ENCODE measurements around the gene SAXO2. TPM values are rescaled to one million over a fixed set of nuclear protein-coding genes. Genes with fewer than 3 reads are reported as not detected.
"Not testable (repeated sequence)": the region's sequence is repeated elsewhere in the genome, so short reads cannot be mapped to it uniquely, and the experiment has no call there.

SAXO2 gene, protein sequence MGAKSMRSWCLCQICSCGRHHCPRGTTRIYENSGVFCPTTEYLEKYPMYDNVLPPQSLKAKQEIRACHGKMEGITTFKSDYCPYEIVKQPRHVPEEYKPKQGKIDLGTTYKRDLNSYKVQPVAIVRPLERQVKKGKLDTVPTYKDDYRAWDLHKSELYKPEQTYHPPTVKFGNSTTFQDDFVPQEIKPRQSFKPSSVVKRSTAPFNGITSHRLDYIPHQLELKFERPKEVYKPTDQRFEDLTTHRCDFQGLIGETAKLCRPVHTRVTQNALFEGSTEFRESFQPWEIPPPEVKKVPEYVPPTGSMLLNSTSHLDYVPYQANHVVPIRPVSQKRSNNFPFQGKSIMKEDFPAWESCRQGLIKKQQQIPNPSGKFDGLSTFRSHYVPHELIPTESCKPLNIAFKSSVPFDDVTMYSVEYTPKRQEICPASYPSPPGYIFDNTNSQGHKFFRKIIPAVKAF
- total RNA-seq (1 to 10 TPM in 1 of 2 experiments, under 1 TPM in 1; 0.97 to 1.6 TPM), polyA plus RNA-seq (1.9 TPM)

DNA sequence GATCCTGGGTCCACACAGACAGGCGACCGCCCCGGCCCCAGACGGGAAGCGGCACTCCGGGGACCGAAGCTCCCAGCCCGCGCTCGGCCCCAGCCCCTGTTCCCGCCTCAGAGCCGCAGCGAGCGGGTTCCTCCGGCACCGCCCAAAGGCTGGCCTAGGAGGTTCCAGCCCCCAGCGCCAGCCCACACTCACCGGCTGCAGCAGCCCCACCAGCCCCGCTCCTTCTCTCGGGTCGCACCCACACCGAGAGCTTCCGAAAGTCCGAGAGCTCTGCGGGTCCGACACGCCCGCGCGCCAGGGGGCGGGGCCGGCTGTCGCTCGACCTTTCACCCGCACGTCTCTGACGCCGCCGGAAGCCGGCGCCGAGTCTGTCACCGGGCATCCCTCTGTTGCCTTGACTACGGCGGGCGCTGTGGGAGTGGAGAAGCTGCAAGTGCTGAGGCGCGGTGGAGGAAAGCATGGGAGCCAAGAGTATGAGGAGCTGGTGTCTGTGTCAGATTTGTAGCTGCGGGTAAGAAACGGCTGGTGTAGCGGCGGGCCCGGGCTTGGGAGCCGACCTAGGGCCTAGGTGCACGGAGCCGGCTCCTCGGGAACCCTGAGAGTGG is at the start of gene SAXO2, which contains the start of gene EFL1:
TSS of gene SAXO2 (plus strand) at position 397 of the 605 bp plus-strand sequence. CDS start at position 459, 62 bp downstream.
TSS of gene EFL1 (minus strand) at position 313 of the 605 bp plus-strand sequence. CDS start 956 bp downstream, outside the sequence.
- no peaks in the 10 kb centered on the region for H3K9me3 Mint-ChIP-seq
- H3K4me1 Mint-ChIP-seq: peaks cover 24 to 39% (median 32%) of the 10 kb centered on the region in 3 donors
- H3K27ac Mint-ChIP-seq: peak within 1 kb of the TSS; percentile 90 to 98 (median 94)
- Histone ChIP-seq H3K27me3 (ENCODE audit: insufficient read depth, low read length, poor library complexity, severe bottlenecking) (no peaks in the 10 kb centered on the region), H3K9me3 (ENCODE audit: low read length) (no peaks in the 10 kb centered on the region), H3K27ac (ENCODE audit: low read depth, low read length) (peak within 1 kb of the TSS; percentile 64), H3K4me1 (ENCODE audit: insufficient read depth, low read length) (peaks cover 19% of the 10 kb centered on the region), H3K4me3 (ENCODE audit: low read length) (peak within 1 kb of the TSS; percentile 78), H3K36me3 (ENCODE audit: insufficient read depth, low read length) (no peaks in the 10 kb centered on the region)
- peak; percentile 86 to 95 (median 90) for DNase-seq
- ChIA-PET CTCF (interaction anchor here (1.4 kb wide), 1 partner anchor 18 kb away, joined by 5 read pairs; no protein-coding TSS in a partner anchor), POLR2A (no interaction called here)
- H3K27me3 Mint-ChIP-seq: no peaks in the 10 kb centered on the region
- H3K36me3 Mint-ChIP-seq: peaks cover 0 to 26% (median 11%) of the 10 kb centered on the region in 3 donors
- peak within 1 kb of the TSS; percentile 89 to 97 (median 94) for H3K4me3 Mint-ChIP-seq

DNA sequence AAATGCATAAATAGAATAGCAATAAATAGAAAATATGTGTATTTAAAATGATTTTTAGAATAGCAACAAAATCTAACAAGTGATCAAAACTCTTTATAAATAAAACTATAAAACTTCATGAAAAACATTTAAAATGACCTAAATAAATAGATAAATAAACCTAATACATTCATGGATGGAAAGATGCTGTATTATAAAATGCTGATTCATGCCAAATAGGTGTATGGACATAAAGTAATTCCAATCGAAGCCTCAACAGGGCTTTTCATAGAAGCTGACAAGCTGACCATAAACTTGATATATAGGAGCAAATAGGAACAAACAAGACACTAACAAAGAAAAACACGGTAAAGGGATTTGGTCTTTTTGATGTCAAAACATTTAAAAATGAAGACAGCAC is 46.5 kb upstream of the SAXO2 start:
- peaks cover 0 to 80% (median 20%) of the 10 kb centered on the region in 3 donors for H3K36me3 Mint-ChIP-seq

DNA sequence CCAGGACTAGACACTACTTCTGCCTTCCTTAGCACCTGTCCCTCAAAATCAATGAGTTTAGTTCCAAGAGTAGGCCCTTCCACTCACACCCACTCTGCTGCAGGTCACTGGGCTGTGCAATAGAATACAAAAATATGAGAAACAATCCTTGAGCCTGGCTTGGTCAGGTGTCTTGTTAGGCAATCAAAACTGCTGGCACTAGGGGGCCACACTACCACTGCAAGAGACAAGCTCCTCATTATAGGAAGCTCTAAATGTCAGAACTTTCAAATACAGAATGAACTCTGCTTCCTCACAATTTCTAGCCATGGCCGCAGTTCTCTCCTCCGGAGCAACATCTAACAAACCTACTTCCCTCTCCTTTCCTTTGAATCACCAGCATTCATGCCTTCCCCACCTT is 41.1 kb upstream of the SAXO2 start:
- CTCF ChIA-PET: interaction anchor here (0.9 kb wide), 1 partner anchor 11 kb away, joined by 5 read pairs; no protein-coding TSS in a partner anchor
- POLR2A ChIA-PET: not testable (repeated sequence)

More for the DNA sequence above, 46.5 kb upstream of the SAXO2 start:
- H3K27me3 ChIP-seq (ENCODE audit: insufficient read depth, low read length, poor library complexity, severe bottlenecking); H3K4me1 ChIP-seq (ENCODE audit: insufficient read depth, low read length); CTCF ChIA-PET; H3K36me3 ChIP-seq (ENCODE audit: insufficient read depth, low read length); H3K9me3 Mint-ChIP-seq; H3K4me3 Mint-ChIP-seq; H3K4me3 ChIP-seq (ENCODE audit: low read length); H3K9me3 ChIP-seq (ENCODE audit: low read length); POLR2A ChIA-PET; DNase-seq; H3K27ac Mint-ChIP-seq; H3K4me1 Mint-ChIP-seq; H3K27me3 Mint-ChIP-seq; H3K27ac ChIP-seq (ENCODE audit: low read depth, low read length): not testable (repeated sequence)

DNA sequence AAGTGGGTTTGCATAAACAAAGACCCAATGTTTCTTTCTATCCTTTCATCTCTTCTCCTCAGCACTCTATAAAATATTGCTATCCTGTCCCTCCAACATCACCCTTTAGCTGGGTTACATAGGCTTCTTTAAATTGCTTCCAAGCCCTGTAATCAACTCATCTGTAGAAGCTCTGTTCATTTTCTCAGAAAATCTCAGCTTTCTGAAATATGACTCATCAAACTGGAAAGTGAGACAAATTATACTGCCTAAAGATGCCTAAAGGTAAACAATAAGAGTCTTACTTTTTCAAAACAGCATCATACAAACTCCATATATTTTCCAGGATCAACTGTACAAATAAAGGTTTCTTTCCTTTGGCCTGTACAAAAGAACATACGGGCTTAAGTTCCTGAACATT is 33.9 kb upstream of the SAXO2 start:
- CTCF ChIA-PET: no interaction called here
- Histone ChIP-seq H3K27ac (ENCODE audit: low read depth, low read length) (no peak overlapping the region), H3K36me3 (ENCODE audit: insufficient read depth, low read length) (peaks cover 10% of the 10 kb centered on the region), H3K9me3 (ENCODE audit: low read length) (no peaks in the 10 kb centered on the region), H3K4me1 (ENCODE audit: insufficient read depth, low read length) (no peaks in the 10 kb centered on the region), H3K27me3 (ENCODE audit: insufficient read depth, low read length, poor library complexity, severe bottlenecking) (no peaks in the 10 kb centered on the region), H3K4me3 (ENCODE audit: low read length) (no peak overlapping the region)
- Mint-ChIP-seq H3K27me3 (no peaks in the 10 kb centered on the region), H3K27ac (peak overlapping the region in 2 of 8 donors; percentile 13 to 24), H3K4me1 (peaks cover 0 to 21% (median 10%) of the 10 kb centered on the region in 3 donors), H3K4me3 (no peak overlapping the region), H3K36me3 (peaks cover 26 to 62% (median 39%) of the 10 kb centered on the region in 3 donors), H3K9me3 (no peaks in the 10 kb centered on the region)
- POLR2A ChIA-PET: no interaction called here
- DNase-seq: no peak

More for the DNA sequence above, 41.1 kb upstream of the SAXO2 start:
- not testable (repeated sequence) for H3K4me3 ChIP-seq (ENCODE audit: low read length); H3K36me3 ChIP-seq (ENCODE audit: insufficient read depth, low read length); H3K4me1 Mint-ChIP-seq; H3K27me3 Mint-ChIP-seq; DNase-seq; H3K27me3 ChIP-seq (ENCODE audit: insufficient read depth, low read length, poor library complexity, severe bottlenecking); H3K4me1 ChIP-seq (ENCODE audit: insufficient read depth, low read length); H3K4me3 Mint-ChIP-seq; H3K27ac ChIP-seq (ENCODE audit: low read depth, low read length); H3K9me3 Mint-ChIP-seq; H3K27ac Mint-ChIP-seq; H3K9me3 ChIP-seq (ENCODE audit: low read length)
- peaks cover 4 to 68% (median 21%) of the 10 kb centered on the region in 3 donors for H3K36me3 Mint-ChIP-seq

DNA sequence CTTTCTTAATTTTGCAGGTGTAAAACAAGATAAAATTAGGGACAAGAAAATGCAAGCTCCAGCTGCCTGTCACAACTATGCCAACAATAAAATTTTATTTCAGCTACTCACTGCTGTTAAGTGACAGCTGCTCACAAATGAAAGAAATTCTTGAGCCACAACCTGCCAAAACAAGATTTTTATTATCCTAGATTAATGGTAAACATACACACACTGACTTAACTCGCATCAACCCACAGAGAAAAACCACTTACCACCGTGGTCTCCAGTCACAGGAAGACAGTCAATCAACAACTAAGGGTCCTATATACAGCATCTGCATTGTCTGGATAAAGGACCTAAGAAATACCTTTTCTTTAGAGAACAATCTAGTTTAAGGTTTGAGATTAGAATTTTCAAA is 31.4 kb upstream of the SAXO2 start:
- H3K36me3 Mint-ChIP-seq: peaks cover 25 to 60% (median 36%) of the 10 kb centered on the region in 3 donors
- H3K9me3 ChIP-seq (ENCODE audit: low read length): no peaks in the 10 kb centered on the region
- peaks cover 0 to 21% (median 10%) of the 10 kb centered on the region in 3 donors for H3K4me1 Mint-ChIP-seq
- ChIA-PET CTCF (no interaction called here), POLR2A (no interaction called here)
- no peak overlapping the region for H3K4me3 ChIP-seq (ENCODE audit: low read length)
- no peaks in the 10 kb centered on the region for H3K27me3 ChIP-seq (ENCODE audit: insufficient read depth, low read length, poor library complexity, severe bottlenecking)
- H3K4me3 Mint-ChIP-seq: no peak overlapping the region
- no peak for DNase-seq
- H3K27me3 Mint-ChIP-seq: no peaks in the 10 kb centered on the region
- no peaks in the 10 kb centered on the region for H3K4me1 ChIP-seq (ENCODE audit: insufficient read depth, low read length)
- peak overlapping the region in 1 of 8 donors; percentile 77 for H3K27ac Mint-ChIP-seq
- H3K9me3 Mint-ChIP-seq: no peaks in the 10 kb centered on the region
- H3K27ac ChIP-seq (ENCODE audit: low read depth, low read length): no peak overlapping the region
- peaks cover 10% of the 10 kb centered on the region for H3K36me3 ChIP-seq (ENCODE audit: insufficient read depth, low read length)

DNA sequence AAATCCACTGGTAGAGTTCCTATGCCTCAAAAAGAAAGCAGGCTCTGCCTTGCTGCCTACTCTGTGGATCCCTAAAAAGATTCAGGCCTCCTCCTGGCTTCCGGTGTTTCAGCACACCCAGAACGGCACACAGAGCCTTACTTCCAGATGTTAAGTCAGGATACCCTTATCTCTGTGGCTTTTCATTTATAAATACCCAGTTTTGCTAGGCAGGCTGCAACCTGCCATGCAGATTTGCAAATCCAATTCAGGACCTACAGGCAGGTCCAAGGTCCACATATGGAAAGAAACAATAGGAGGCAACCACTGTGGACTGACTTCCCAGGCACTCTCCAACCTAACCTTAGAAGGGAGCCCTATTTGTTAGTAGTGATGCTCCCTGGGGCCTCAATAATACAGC is 30.8 kb upstream of the SAXO2 start:
- Histone ChIP-seq H3K36me3 (ENCODE audit: insufficient read depth, low read length) (peaks cover 6% of the 10 kb centered on the region), H3K4me3 (ENCODE audit: low read length) (no peak overlapping the region), H3K9me3 (ENCODE audit: low read length) (no peaks in the 10 kb centered on the region), H3K4me1 (ENCODE audit: insufficient read depth, low read length) (no peaks in the 10 kb centered on the region), H3K27me3 (ENCODE audit: insufficient read depth, low read length, poor library complexity, severe bottlenecking) (no peaks in the 10 kb centered on the region), H3K27ac (ENCODE audit: low read depth, low read length) (no peak overlapping the region)
- Mint-ChIP-seq H3K9me3 (no peaks in the 10 kb centered on the region), H3K4me1 (peaks cover 0 to 23% (median 10%) of the 10 kb centered on the region in 3 donors), H3K36me3 (peaks cover 18 to 60% (median 32%) of the 10 kb centered on the region in 3 donors), H3K4me3 (no peak overlapping the region), H3K27me3 (no peaks in the 10 kb centered on the region), H3K27ac (peak overlapping the region in 1 of 8 donors; percentile 63)
- CTCF ChIA-PET: no interaction called here
- POLR2A ChIA-PET: no interaction called here
- DNase-seq: no peak

DNA sequence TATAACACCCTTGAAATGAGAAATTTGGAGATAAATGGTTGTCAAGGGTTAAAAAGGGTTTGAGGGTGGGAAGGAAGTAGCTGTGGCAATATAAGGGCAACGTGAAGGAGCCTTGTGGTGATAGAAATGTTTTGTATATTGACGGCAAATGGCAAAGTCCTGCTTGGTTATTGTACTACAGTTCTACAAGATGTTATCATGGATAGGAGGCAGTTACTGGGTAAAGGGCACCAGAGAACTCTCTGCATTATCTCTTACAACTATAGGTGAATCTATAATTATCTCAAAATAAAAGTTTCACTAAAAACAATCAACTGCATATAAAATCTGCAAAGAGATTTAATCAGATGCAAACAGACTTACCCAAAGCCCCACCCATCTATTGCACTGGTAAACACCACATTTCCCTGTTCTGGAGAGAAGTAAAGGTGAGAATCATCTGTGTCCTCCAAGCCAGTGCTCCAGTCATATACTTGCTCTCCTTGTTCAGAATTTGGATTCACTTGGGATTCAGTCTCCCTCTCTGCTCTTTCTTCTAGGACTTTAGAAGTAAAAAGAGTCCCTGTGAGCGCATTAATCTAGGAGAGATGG is 24.6 kb upstream of the SAXO2 start:
- H3K27me3 Mint-ChIP-seq; H3K4me3 ChIP-seq (ENCODE audit: low read length); DNase-seq; H3K27ac ChIP-seq (ENCODE audit: low read depth, low read length); H3K9me3 ChIP-seq (ENCODE audit: low read length); H3K4me3 Mint-ChIP-seq; H3K27me3 ChIP-seq (ENCODE audit: insufficient read depth, low read length, poor library complexity, severe bottlenecking); CTCF ChIA-PET; H3K4me1 ChIP-seq (ENCODE audit: insufficient read depth, low read length); H3K9me3 Mint-ChIP-seq; POLR2A ChIA-PET; H3K27ac Mint-ChIP-seq: not testable (repeated sequence)
- peaks cover 14% of the 10 kb centered on the region for H3K36me3 ChIP-seq (ENCODE audit: insufficient read depth, low read length)
- Mint-ChIP-seq H3K36me3 (peaks cover 11 to 66% (median 26%) of the 10 kb centered on the region in 3 donors), H3K4me1 (peaks cover 4 to 21% (median 9%) of the 10 kb centered on the region in 3 donors)

Data from CD8-positive, alpha-beta memory T cell (primary cell).